DND-41 (cell line): ENCODE data around the gene PRKACA.

Source experiments
- ATAC-seq: fragments of 200-7000 bp; cut with Tn5 transposase; 3 replicates; pipeline ENCODE4 v1.9.1; 2021; ENCODE audit warnings: low read depth; ENCODE audit not compliant: insufficient read depth
- DNase-seq: peaks from one replicate; pipeline ENCODE4 v3.0.0-alpha.2; 2020
- H2AFZ ChIP-seq: 2 replicates; pipeline ENCODE4 v1.6.0; 2012; ENCODE audit warnings: low read depth, low read length
- H3K27ac ChIP-seq: 2 replicates; pipeline ENCODE4 v1.5.1; 2012; ENCODE audit warnings: low read length, inconsistent platforms
- H3K27me3 ChIP-seq: fragments of 200-600 bp; sonication (generic); 2 replicates; pipeline ENCODE4 v1.6.0; 2012; ENCODE audit warnings: low read length, mild to moderate bottlenecking, inconsistent platforms; ENCODE audit not compliant: insufficient read depth, poor library complexity
- H3K36me3 ChIP-seq: 2 replicates; pipeline ENCODE4 v1.5.1; 2012; ENCODE audit warnings: low read length, inconsistent platforms; ENCODE audit not compliant: insufficient read depth
- H3K4me1 ChIP-seq: 2 replicates; pipeline ENCODE4 v1.5.1; 2012; ENCODE audit warnings: mild to moderate bottlenecking, low read length; ENCODE audit not compliant: insufficient read depth
- H3K4me2 ChIP-seq: 2 replicates; pipeline ENCODE4 v1.6.0; 2012; ENCODE audit warnings: mild to moderate bottlenecking, moderate library complexity, low read length, inconsistent platforms; ENCODE audit not compliant: insufficient read depth
- H3K4me3 ChIP-seq, 2 experiments: fragments of 200-600 bp in 1 of 2; shearing (Covaris generic) in 1 of 2; 2 replicates each; pipeline ENCODE4 v1.5.1; 2012 to 2016; ENCODE audit warnings: inconsistent platforms in 2 of 2, low read length in 2 of 2, mild to moderate bottlenecking in 2 of 2, low read depth in 1 of 2, moderate library complexity in 1 of 2
- H3K79me2 ChIP-seq: 2 replicates; pipeline ENCODE4 v1.6.0; 2012; ENCODE audit warnings: low read length, inconsistent platforms; ENCODE audit not compliant: insufficient read depth
- H3K9ac ChIP-seq: 2 replicates; pipeline ENCODE4 v1.6.0; 2012; ENCODE audit warnings: low read depth, mild to moderate bottlenecking, inconsistent platforms, low read length, moderate library complexity
- H3K9me3 ChIP-seq: 2 replicates; pipeline ENCODE4 v1.5.1; 2012; ENCODE audit warnings: low read length, moderate library complexity, mild to moderate bottlenecking, inconsistent platforms; ENCODE audit not compliant: insufficient read depth, severe bottlenecking
- H4K20me1 ChIP-seq: 2 replicates; pipeline ENCODE4 v1.6.0; 2012; ENCODE audit warnings: low read length; ENCODE audit not compliant: insufficient read depth
- CTCF ChIP-seq: IDR thresholded peaks from 2 replicates; pipeline ENCODE4 v1.5.1; 2012; ENCODE audit warnings: borderline replicate concordance, low read length, moderate library complexity, mild to moderate bottlenecking; ENCODE audit not compliant: poor library complexity, severe bottlenecking; ENCODE audit errors: extremely low read depth
- EZH2 ChIP-seq: IDR thresholded peaks from 3 replicates; pipeline ENCODE4 v1.6.1; 2012; ENCODE audit warnings: borderline replicate concordance, low read depth, mild to moderate bottlenecking, moderate library complexity, low read length, inconsistent platforms; ENCODE audit not compliant: severe bottlenecking

The PRKACA gene

GRCh38 chr19:14160017-14160703 lies 42.6 kb upstream of the PRKACA start:
- H3K9ac ChIP-seq = no peak overlapping the region
- H4K20me1 ChIP-seq = peaks cover 19% of the 10 kb centered on the region
- no peaks in the 10 kb centered on the region for H3K4me1 ChIP-seq

GRCh38 chr19:14159059-14159458 lies 41.5 kb upstream of the PRKACA start:
- TF ChIP-seq EZH2 (no peak), CTCF (no peak)
- no peak overlapping the region for H3K4me3 ChIP-seq
- peaks cover 2% of the 10 kb centered on the region; the same call in 1 of the 2 replicates for H3K79me2 ChIP-seq
- no peak overlapping the region for H3K9ac ChIP-seq
- no peaks in the 10 kb centered on the region for H3K4me1 ChIP-seq
- no peaks in the 10 kb centered on the region for H3K27me3 ChIP-seq
- peaks cover 62% of the 10 kb centered on the region for H3K36me3 ChIP-seq
- no peak for ATAC-seq
- no peaks in the 10 kb centered on the region for H3K9me3 ChIP-seq
- H4K20me1 ChIP-seq = peaks cover 15% of the 10 kb centered on the region
- no peak overlapping the region for H3K27ac ChIP-seq
- H2AFZ ChIP-seq = no peak overlapping the region
- no peak for DNase-seq
- no peak overlapping the region for H3K4me2 ChIP-seq

More at GRCh38 chr19:14160017-14160703, 42.6 kb upstream of the PRKACA start:
- H3K27ac ChIP-seq = no peak overlapping the region
- no peaks in the 10 kb centered on the region for H3K79me2 ChIP-seq
- no peak overlapping the region for H3K4me2 ChIP-seq
- ATAC-seq (no peak), DNase-seq (no peak)
- peaks cover 54% of the 10 kb centered on the region for H3K36me3 ChIP-seq
- no peaks in the 10 kb centered on the region for H3K27me3 ChIP-seq
- H3K9me3 ChIP-seq = no peaks in the 10 kb centered on the region
- no peak overlapping the region for H3K4me3 ChIP-seq
- TF ChIP-seq CTCF (no peak), EZH2 (no peak)
- no peak overlapping the region for H2AFZ ChIP-seq

- no peak for TF ChIP-seq EZH2
- TF ChIP-seq CTCF = no peak
- no peaks in the 10 kb centered on the region for H3K9me3 ChIP-seq
- DNase-seq (no peak), ATAC-seq (no peak)
- H3K79me2 ChIP-seq = peaks cover 3% of the 10 kb centered on the region; the same call in 1 of the 2 replicates
- H3K27ac ChIP-seq = no peak overlapping the region
- no peak overlapping the region for H3K4me2 ChIP-seq
- H3K27me3 ChIP-seq = no peaks in the 10 kb centered on the region
- H4K20me1 ChIP-seq = peaks cover 14% of the 10 kb centered on the region
- H2AFZ ChIP-seq = no peak overlapping the region
- H3K9ac ChIP-seq = no peak overlapping the region
- H3K4me3 ChIP-seq = no peak overlapping the region
- no peaks in the 10 kb centered on the region for H3K4me1 ChIP-seq
- H3K36me3 ChIP-seq = peaks cover 65% of the 10 kb centered on the region
These were observed 40.9 kb upstream of the PRKACA start for GRCh38 chr19:14158276-14159023.
